K562 (cell line): ENCODE results near the gene KCNA2. TPM values are rescaled to one million over a fixed set of nuclear protein-coding genes. Genes with fewer than 3 reads are reported as not detected.

ENCODE experiments used
- AFF1 ChIP-seq, 2 experiments: fragments of 450-650 bp; IDR thresholded peaks; 2 replicates each; pipeline ENCODE4 v1.6.1; 2018; ENCODE audit warnings: mild to moderate bottlenecking in 2 of 2, low read depth in 1 of 2; ENCODE audit not compliant: partially characterized antibody in 2 of 2
- ASH1L ChIP-seq: fragments of 450-650 bp; IDR thresholded peaks from 2 replicates; pipeline ENCODE4 v1.6.1; 2018; ENCODE audit warnings: borderline replicate concordance, mild to moderate bottlenecking, low read depth; ENCODE audit not compliant: partially characterized antibody
- CBFB ChIP-seq: sonication (generic); formaldehyde crosslinking; IDR thresholded peaks from 2 replicates; pipeline ENCODE4 v1.4.0; 2020; ENCODE audit warnings: mild to moderate bottlenecking, missing genetic modification reagents
- CBX3 ChIP-seq, 2 experiments: IDR thresholded peaks; 1 replicate in 1 of 2; 2 replicates in 1 of 2; pipeline ENCODE4 v1.6.1; 2012; ENCODE audit warnings: inconsistent platforms in 2 of 2, low read length in 2 of 2, borderline replicate concordance in 1 of 2, control low read depth in 1 of 2
- CEBPG ChIP-seq, 3 experiments: fragments of 200-800 bp in 1 of 3; sonication (Bioruptor generic) in 1 of 3; sonication (generic) in 1 of 3; formaldehyde crosslinking in 1 of 3; IDR thresholded peaks in 2 of 3; conservative IDR thresholded peaks in 1 of 3; 2 replicates each; pipeline versions ENCODE4 v1.6.1 to v1.8.0; 2016 to 2022; ENCODE audit warnings: missing compliant biosample characterization in 2 of 3, missing genetic modification characterization in 2 of 3, mild to moderate bottlenecking in 1 of 3, missing genetic modification reagents in 1 of 3
- ELF2 ChIP-seq: fragments of 250-450 bp; sonication (Bioruptor Pico); IDR thresholded peaks from 2 replicates; pipeline ENCODE4 v1.5.0; 2021; ENCODE audit warnings: mild to moderate bottlenecking
- FOXO4 ChIP-seq: fragments of 450-650 bp; formaldehyde crosslinking; IDR thresholded peaks from 2 replicates; pipeline ENCODE4 v1.4.0; 2020; ENCODE audit warnings: mild to moderate bottlenecking, moderate library complexity
- HDAC8 ChIP-seq: fragments of 450-650 bp; IDR thresholded peaks from 2 replicates; pipeline ENCODE4 v1.6.1; 2016; ENCODE audit warnings: mild to moderate bottlenecking, missing genetic modification characterization, moderate library complexity, missing compliant biosample characterization
- LEF1 ChIP-seq: fragments of 450-650 bp; IDR thresholded peaks from 2 replicates; pipeline ENCODE4 v1.6.1; 2016; ENCODE audit warnings: mild to moderate bottlenecking
- NEUROD1 ChIP-seq: fragments of 150-350 bp; IDR thresholded peaks from 2 replicates; pipeline ENCODE4 v1.6.1; 2014; ENCODE audit warnings: borderline replicate concordance, low read length, low read depth; ENCODE audit not compliant: partially characterized antibody
- POLR2H ChIP-seq: IDR thresholded peaks from 2 replicates; pipeline ENCODE4 v1.6.1; 2016; ENCODE audit warnings: missing genetic modification characterization, low read depth, mild to moderate bottlenecking, control low read depth, missing compliant biosample characterization, moderate library complexity
- STAT6 ChIP-seq: sonication (generic); formaldehyde crosslinking; IDR thresholded peaks from 2 replicates; pipeline ENCODE4 v1.8.1; 2023; ENCODE audit warnings: mild to moderate bottlenecking, missing genetic modification reagents
- ZNF121 ChIP-seq: sonication (generic); formaldehyde crosslinking; conservative IDR thresholded peaks from 2 replicates; pipeline ENCODE4 v1.8.0; 2022; ENCODE audit warnings: missing genetic modification reagents
- ZNF444 ChIP-seq: fragments of 250-450 bp; sonication (Bioruptor Pico); IDR thresholded peaks from 2 replicates; pipeline ENCODE4 v1.4.0; 2020; ENCODE audit warnings: mild to moderate bottlenecking, moderate library complexity
- ZNF512 ChIP-seq: IDR thresholded peaks from 2 replicates; pipeline ENCODE4 v1.6.1; 2016; ENCODE audit warnings: missing genetic modification characterization, missing compliant biosample characterization
- polyA plus RNA-seq, 8 experiments: library from polyadenylated mRNA; depleted of rRNA in 4 of 8; stranded (reverse) in 5 of 8; unstranded in 3 of 8; fragments of >200 nt; fragmentation: Nextera tagmentation in 2 of 8; fragmentation: Illumina TruSeq in 1 of 8; extraction: Ambion mirVana in 2 of 8; extraction: Trizol in 1 of 8; gene quantifications; 2 replicates each; pipeline versions ENCODE4 v1.2.1 to v1.2.3, GENCODE V29; 2011 to 2014; ENCODE audit warnings: inconsistent platforms in 1 of 8, missing spikeins in 1 of 8
- total RNA-seq, 7 experiments: library from RNA; depleted of rRNA in 6 of 7; stranded (reverse); fragments of >200 nt in 6 of 7; fragmentation: Illumina TruSeq in 2 of 7; extraction: Trizol in 2 of 7; gene quantifications; 2 replicates each; pipeline versions ENCODE4 v1.2.1 to v1.2.3, GENCODE V29; 2011 to 2021; ENCODE audit warnings: low replicate concordance in 1 of 7

Gene KCNA2
- total and polyA plus RNA-seq, 9 of the 15 experiments (the other 6 are each of a cell fraction or from before 2014, with no cell fraction given) = not detected

- TF ChIP-seq NEUROD1 (peak; percentile 47), STAT6 (CRISPR knock-in tag) (no peak), ZNF121 (CRISPR knock-in tag) (no peak), ZNF512 (tag) (no peak), HDAC8 (no peak), ASH1L (no peak), ZNF444 (CRISPR knock-in tag) (no peak), AFF1 (IDR thresholded peaks at IDR 0.05; ENCODE audit: low read depth in 1 of 2, partially characterized antibody in 2 of 2) (no peak), FOXO4 (CRISPR knock-in tag) (no peak), ELF2 (CRISPR knock-in tag) (no peak), LEF1 (no peak), CEBPG (CRISPR knock-in tag; IDR thresholded peaks at IDR 0.05) (peak; percentile 49; the same call in 1 of the 2 replicates), CEBPG (tag; conservative IDR thresholded peaks at IDR 0.05 in 1 of 2, IDR thresholded peaks at IDR 0.05 in 1 of 2) (peak in 1 of 2 experiments; percentile 32; a peak in 2 of 4 replicates), CBX3 (IDR thresholded peaks at IDR 0.05; ENCODE audit: borderline replicate concordance in 1 of 2, low read length in 2 of 2) (0 out of 3 replicates have a peak, but pooled peaks of 1 of the 2 experiments have one; percentile 52), POLR2H (no peak), CBFB (CRISPR knock-in tag) (no peak)
These were observed 13.5 kb upstream of the KCNA2 start (continued) for GRCh38 chr1:110619412-110620249.
